ENCODE results near the gene ZNF524.

Gene ZNF524

DNA sequence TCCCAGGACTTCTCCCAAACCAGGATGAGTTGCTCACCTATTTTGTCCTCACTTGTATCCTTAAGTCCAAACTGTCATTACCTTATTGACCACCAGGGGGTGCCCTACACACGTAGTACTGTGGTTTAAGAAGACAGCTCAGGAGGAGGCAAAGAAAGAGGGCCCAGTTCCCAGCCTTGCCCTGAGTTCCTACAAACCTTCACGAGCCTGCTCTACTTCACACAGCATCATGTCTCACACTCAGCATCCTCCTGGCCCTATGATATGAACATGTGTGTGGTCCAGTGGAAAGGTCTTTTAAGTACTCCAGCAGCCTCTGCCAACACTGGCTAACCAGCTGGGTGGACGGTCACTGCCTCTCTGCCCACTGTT, 32.4 kb downstream of the ZNF524 start:
- no peak overlapping the region for H3K23ac ChIP-seq (ENCODE audit: low read length)
- H2BK15ac ChIP-seq (replicated peaks; ENCODE audit: low read depth) = no peak overlapping the region
- peaks cover 6% of the 10 kb centered on the region for H3K4me1 ChIP-seq (ENCODE audit: control insufficient read depth, low read depth, low read length)
- H3K27ac ChIP-seq (ENCODE audit: low read depth, low read length) = no peak overlapping the region
- peaks cover 14% of the 10 kb centered on the region for H3K79me2 ChIP-seq (ENCODE audit: control insufficient read depth, insufficient read depth, low read length)
- peak; percentile 96 for DNase-seq
- H4K8ac ChIP-seq (ENCODE audit: low read depth, low read length) = no peak overlapping the region
- H3K56ac ChIP-seq (ENCODE audit: low read length) = peak overlapping the region; percentile 65
- H2AK5ac ChIP-seq (ENCODE audit: low read length) = no peak overlapping the region
- H3K18ac ChIP-seq (ENCODE audit: low read length) = no peak overlapping the region
- no peak overlapping the region for H3K4me2 ChIP-seq (ENCODE audit: low read length)
- H3K9ac ChIP-seq (ENCODE audit: low read length) = no peak overlapping the region
- H3K4me3 ChIP-seq (ENCODE audit: low read length) = no peak overlapping the region
- H4K5ac ChIP-seq (ENCODE audit: low read length) = no peak overlapping the region
- no peaks in the 10 kb centered on the region for H3K36me3 ChIP-seq (ENCODE audit: control insufficient read depth, insufficient read depth, low read length)
- no peaks in the 10 kb centered on the region for H3K27me3 ChIP-seq (ENCODE audit: insufficient read depth, low read length, poor library complexity)
- no peak overlapping the region for H2BK120ac ChIP-seq (ENCODE audit: low read depth, low read length)
- no peak overlapping the region for H2BK5ac ChIP-seq (ENCODE audit: low read length)
- WGBS (ENCODE audit: extremely low coverage, insufficient coverage, low lambda C conversion rate) = no CpG with 5 or more reads among the region's 3 CpGs
- H3K4ac ChIP-seq (ENCODE audit: low read depth, low read length) = no peak overlapping the region
- H3K79me1 ChIP-seq (ENCODE audit: low read length) = peaks cover 15% of the 10 kb centered on the region

DNA sequence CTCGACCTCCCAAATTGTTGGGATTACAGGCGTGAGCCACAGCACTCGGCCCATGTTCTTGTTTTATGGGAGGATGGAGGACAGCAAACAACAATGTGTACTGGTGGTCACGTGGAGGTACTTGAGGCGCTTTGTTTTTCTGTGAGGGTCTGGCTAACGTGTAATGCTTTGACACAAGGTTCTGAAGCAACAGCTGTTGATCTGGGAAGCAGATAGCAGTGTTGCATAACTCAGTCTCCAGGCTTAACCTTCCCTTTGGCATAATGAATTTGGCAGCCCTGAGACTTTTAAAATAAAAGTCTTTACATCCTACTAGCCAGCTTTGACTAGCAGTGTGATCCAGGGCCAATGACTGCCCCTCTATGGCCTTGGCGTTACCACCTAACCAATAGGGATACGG, 33.8 kb downstream of the ZNF524 start:
- Histone ChIP-seq H3K4ac (ENCODE audit: low read depth, low read length) (no peak overlapping the region), H3K27me3 (ENCODE audit: insufficient read depth, low read length, poor library complexity) (no peaks in the 10 kb centered on the region), H3K56ac (ENCODE audit: low read length) (no peak overlapping the region), H2BK15ac (replicated peaks; ENCODE audit: low read depth) (no peak overlapping the region), H3K4me1 (ENCODE audit: control insufficient read depth, low read depth, low read length) (peaks cover 6% of the 10 kb centered on the region), H2BK120ac (ENCODE audit: low read depth, low read length) (no peak overlapping the region), H3K23ac (ENCODE audit: low read length) (no peak overlapping the region), H4K8ac (ENCODE audit: low read depth, low read length) (no peak overlapping the region), H3K79me2 (ENCODE audit: control insufficient read depth, insufficient read depth, low read length) (peaks cover 16% of the 10 kb centered on the region), H3K79me1 (ENCODE audit: low read length) (peaks cover 18% of the 10 kb centered on the region), H3K36me3 (ENCODE audit: control insufficient read depth, insufficient read depth, low read length) (no peaks in the 10 kb centered on the region), H3K4me2 (ENCODE audit: low read length) (no peak overlapping the region), H3K18ac (ENCODE audit: low read length) (no peak overlapping the region), H3K4me3 (ENCODE audit: low read length) (no peak overlapping the region), H3K27ac (ENCODE audit: low read depth, low read length) (no peak overlapping the region), H2BK5ac (ENCODE audit: low read length) (no peak overlapping the region), H2AK5ac (ENCODE audit: low read length) (no peak overlapping the region), H3K9ac (ENCODE audit: low read length) (no peak overlapping the region), H4K5ac (ENCODE audit: low read length) (peak overlapping the region; percentile 81)
- no CpG with 5 or more reads among the region's 8 CpGs for WGBS (ENCODE audit: extremely low coverage, insufficient coverage, low lambda C conversion rate)
- no peak for DNase-seq

DNA sequence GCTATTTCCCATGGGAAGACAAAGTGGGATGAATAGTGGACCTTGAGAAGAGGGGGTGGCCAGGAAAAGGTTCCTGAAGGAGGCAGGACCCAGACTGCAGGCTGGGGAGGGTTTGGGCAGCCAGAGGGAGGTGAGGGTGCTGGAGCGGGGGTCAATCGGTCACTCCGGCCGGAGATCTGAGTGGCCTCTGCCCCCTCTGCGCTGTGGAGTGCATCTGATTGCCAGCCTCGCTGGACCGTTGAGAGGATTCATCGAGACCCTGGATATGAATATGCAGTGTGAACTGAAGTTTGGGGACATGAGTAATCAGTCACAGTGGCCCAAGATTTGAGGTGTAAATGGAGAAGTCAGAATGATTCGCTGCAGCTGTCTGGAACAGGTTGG, 35.2 kb downstream of the ZNF524 start:
- H2BK5ac ChIP-seq (ENCODE audit: low read length) = no peak overlapping the region
- peak overlapping the region; percentile 97 for H3K9ac ChIP-seq (ENCODE audit: low read length)
- H3K27me3 ChIP-seq (ENCODE audit: insufficient read depth, low read length, poor library complexity) = no peaks in the 10 kb centered on the region
- H3K56ac ChIP-seq (ENCODE audit: low read length) = peak overlapping the region; percentile 94
- no peak overlapping the region for H4K8ac ChIP-seq (ENCODE audit: low read depth, low read length)
- no peak overlapping the region for H3K27ac ChIP-seq (ENCODE audit: low read depth, low read length)
- H3K4ac ChIP-seq (ENCODE audit: low read depth, low read length) = peak overlapping the region; percentile 75
- H2BK120ac ChIP-seq (ENCODE audit: low read depth, low read length) = no peak overlapping the region
- H2AK5ac ChIP-seq (ENCODE audit: low read length) = peak overlapping the region; percentile 4
- H3K4me3 ChIP-seq (ENCODE audit: low read length) = peak overlapping the region; percentile 90
- no CpG with 5 or more reads among the region's 9 CpGs for WGBS (ENCODE audit: extremely low coverage, insufficient coverage, low lambda C conversion rate)
- peaks cover 18% of the 10 kb centered on the region for H3K79me1 ChIP-seq (ENCODE audit: low read length)
- peaks cover 8% of the 10 kb centered on the region for H3K4me1 ChIP-seq (ENCODE audit: control insufficient read depth, low read depth, low read length)
- DNase-seq = no peak
- H2BK15ac ChIP-seq (replicated peaks; ENCODE audit: low read depth) = no peak overlapping the region
- H3K79me2 ChIP-seq (ENCODE audit: control insufficient read depth, insufficient read depth, low read length) = peaks cover 16% of the 10 kb centered on the region
- H3K36me3 ChIP-seq (ENCODE audit: control insufficient read depth, insufficient read depth, low read length) = no peaks in the 10 kb centered on the region
- peak overlapping the region; percentile 97 for H3K4me2 ChIP-seq (ENCODE audit: low read length)
- no peak overlapping the region for H3K18ac ChIP-seq (ENCODE audit: low read length)
- no peak overlapping the region for H3K23ac ChIP-seq (ENCODE audit: low read length)
- no peak overlapping the region for H4K5ac ChIP-seq (ENCODE audit: low read length)

DNA sequence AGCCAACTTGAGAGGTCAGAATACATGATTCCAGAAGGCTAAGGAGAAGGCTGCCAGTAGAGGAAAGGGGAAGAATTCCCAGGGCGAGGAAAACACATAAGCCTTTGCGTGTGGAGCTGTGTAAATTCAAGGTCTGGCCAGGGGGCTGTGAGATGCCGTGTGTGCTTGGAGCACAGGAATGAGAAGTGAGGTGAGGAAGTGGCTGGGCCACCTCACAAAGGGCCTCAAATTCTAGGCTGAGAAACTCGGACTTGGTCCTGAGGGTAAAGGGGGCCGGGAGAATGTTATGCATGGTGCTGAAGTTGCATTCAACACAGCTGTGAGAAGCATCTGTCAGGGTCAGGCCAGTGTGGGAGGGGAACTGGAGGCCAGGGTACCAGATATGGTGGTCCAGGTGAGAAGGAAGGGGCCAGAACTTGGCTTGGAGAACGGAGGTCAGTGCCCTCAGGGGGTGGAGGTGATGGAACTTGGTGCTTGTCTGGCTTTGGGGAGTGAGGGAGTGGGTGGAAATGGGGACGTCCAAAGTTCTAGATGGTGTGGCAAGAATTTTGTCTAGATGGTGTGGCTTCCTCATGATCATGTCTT, 35.9 kb downstream of the ZNF524 start:
- Histone ChIP-seq H3K27me3 (ENCODE audit: insufficient read depth, low read length, poor library complexity) (no peaks in the 10 kb centered on the region), H2BK5ac (ENCODE audit: low read length) (no peak overlapping the region), H2AK5ac (ENCODE audit: low read length) (no peak overlapping the region), H3K36me3 (ENCODE audit: control insufficient read depth, insufficient read depth, low read length) (no peaks in the 10 kb centered on the region), H3K4me2 (ENCODE audit: low read length) (peak overlapping the region; percentile 97), H3K4me1 (ENCODE audit: control insufficient read depth, low read depth, low read length) (peaks cover 8% of the 10 kb centered on the region), H3K18ac (ENCODE audit: low read length) (no peak overlapping the region), H3K56ac (ENCODE audit: low read length) (peak overlapping the region; percentile 1), H3K4me3 (ENCODE audit: low read length) (no peak overlapping the region), H3K23ac (ENCODE audit: low read length) (no peak overlapping the region), H2BK120ac (ENCODE audit: low read depth, low read length) (no peak overlapping the region), H4K5ac (ENCODE audit: low read length) (no peak overlapping the region), H2BK15ac (replicated peaks; ENCODE audit: low read depth) (no peak overlapping the region), H4K8ac (ENCODE audit: low read depth, low read length) (no peak overlapping the region), H3K27ac (ENCODE audit: low read depth, low read length) (no peak overlapping the region), H3K79me2 (ENCODE audit: control insufficient read depth, insufficient read depth, low read length) (peaks cover 16% of the 10 kb centered on the region), H3K79me1 (ENCODE audit: low read length) (peaks cover 18% of the 10 kb centered on the region), H3K4ac (ENCODE audit: low read depth, low read length) (no peak overlapping the region), H3K9ac (ENCODE audit: low read length) (peak overlapping the region; percentile 97)
- no peak for DNase-seq
- WGBS (ENCODE audit: extremely low coverage, insufficient coverage, low lambda C conversion rate) = no CpG with 5 or more reads among the region's 7 CpGs

DNA sequence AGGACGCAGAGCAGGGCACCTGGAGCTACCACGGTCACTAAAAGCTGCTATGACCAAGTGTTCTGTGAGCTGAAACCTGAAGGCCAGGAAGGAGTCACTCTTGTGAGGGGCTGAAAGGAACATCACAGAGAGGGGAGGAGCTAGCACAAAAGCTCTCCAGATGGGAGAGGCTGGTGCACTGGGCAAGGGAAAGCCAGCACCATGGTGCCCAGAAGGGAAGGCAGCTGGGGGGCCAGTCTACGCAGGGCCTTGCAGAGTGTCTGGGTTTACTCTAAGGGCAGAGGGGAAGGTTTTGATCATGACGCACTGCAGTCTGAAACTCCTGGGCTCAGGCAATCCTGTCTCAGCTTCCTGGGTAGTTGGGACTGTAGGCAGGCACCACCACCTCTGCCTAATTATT, 36.6 kb downstream of the ZNF524 start:
- H3K18ac ChIP-seq (ENCODE audit: low read length) = no peak overlapping the region
- H3K4me2 ChIP-seq (ENCODE audit: low read length) = no peak overlapping the region
- H2AK5ac ChIP-seq (ENCODE audit: low read length) = no peak overlapping the region
- peaks cover 16% of the 10 kb centered on the region for H3K79me2 ChIP-seq (ENCODE audit: control insufficient read depth, insufficient read depth, low read length)
- peaks cover 8% of the 10 kb centered on the region for H3K4me1 ChIP-seq (ENCODE audit: control insufficient read depth, low read depth, low read length)
- H3K27ac ChIP-seq (ENCODE audit: low read depth, low read length) = no peak overlapping the region
- no CpG with 5 or more reads among the region's 4 CpGs for WGBS (ENCODE audit: extremely low coverage, insufficient coverage, low lambda C conversion rate)
- H3K36me3 ChIP-seq (ENCODE audit: control insufficient read depth, insufficient read depth, low read length) = no peaks in the 10 kb centered on the region
- no peak overlapping the region for H2BK5ac ChIP-seq (ENCODE audit: low read length)
- no peaks in the 10 kb centered on the region for H3K27me3 ChIP-seq (ENCODE audit: insufficient read depth, low read length, poor library complexity)
- no peak overlapping the region for H4K8ac ChIP-seq (ENCODE audit: low read depth, low read length)
- no peak overlapping the region for H3K23ac ChIP-seq (ENCODE audit: low read length)
- no peak overlapping the region for H2BK15ac ChIP-seq (replicated peaks; ENCODE audit: low read depth)
- peaks cover 18% of the 10 kb centered on the region for H3K79me1 ChIP-seq (ENCODE audit: low read length)
- no peak overlapping the region for H2BK120ac ChIP-seq (ENCODE audit: low read depth, low read length)
- H3K4ac ChIP-seq (ENCODE audit: low read depth, low read length) = no peak overlapping the region
- no peak overlapping the region for H4K5ac ChIP-seq (ENCODE audit: low read length)
- no peak for DNase-seq
- H3K4me3 ChIP-seq (ENCODE audit: low read length) = no peak overlapping the region
- H3K56ac ChIP-seq (ENCODE audit: low read length) = peak overlapping the region; percentile 30
- no peak overlapping the region for H3K9ac ChIP-seq (ENCODE audit: low read length)

DNA sequence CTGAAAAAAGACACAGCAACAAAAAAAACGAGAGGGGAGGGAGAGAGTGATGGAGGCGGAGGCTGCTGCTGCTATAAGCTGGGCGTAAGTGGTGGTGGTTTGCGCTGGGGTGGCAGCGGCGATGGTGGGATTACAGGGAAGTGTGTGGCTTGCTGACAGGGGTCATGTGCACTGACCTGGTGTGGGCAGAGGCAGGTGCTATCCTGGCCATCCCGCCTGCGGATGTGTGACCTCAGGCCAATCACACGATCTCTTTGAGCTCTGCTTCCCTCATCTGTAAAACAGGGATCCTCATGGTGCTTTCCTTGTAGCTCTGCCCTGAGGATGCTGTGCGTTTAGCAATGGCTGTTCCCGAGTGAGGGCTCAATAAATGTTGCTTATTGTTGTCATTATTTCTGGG, 37.4 kb downstream of the ZNF524 start:
- no peak for DNase-seq
- H3K27ac ChIP-seq (ENCODE audit: low read depth, low read length) = no peak overlapping the region
- no peak overlapping the region for H3K23ac ChIP-seq (ENCODE audit: low read length)
- no peak overlapping the region for H4K5ac ChIP-seq (ENCODE audit: low read length)
- H2BK120ac ChIP-seq (ENCODE audit: low read depth, low read length) = no peak overlapping the region
- no peaks in the 10 kb centered on the region for H3K36me3 ChIP-seq (ENCODE audit: control insufficient read depth, insufficient read depth, low read length)
- no peak overlapping the region for H3K4me2 ChIP-seq (ENCODE audit: low read length)
- no peak overlapping the region for H2BK15ac ChIP-seq (replicated peaks; ENCODE audit: low read depth)
- H3K4me3 ChIP-seq (ENCODE audit: low read length) = no peak overlapping the region
- peaks cover 18% of the 10 kb centered on the region for H3K79me1 ChIP-seq (ENCODE audit: low read length)
- H3K18ac ChIP-seq (ENCODE audit: low read length) = no peak overlapping the region
- WGBS (ENCODE audit: extremely low coverage, insufficient coverage, low lambda C conversion rate) = no CpG with 5 or more reads among the region's 11 CpGs
- H2BK5ac ChIP-seq (ENCODE audit: low read length) = no peak overlapping the region
- peaks cover 8% of the 10 kb centered on the region for H3K4me1 ChIP-seq (ENCODE audit: control insufficient read depth, low read depth, low read length)
- no peak overlapping the region for H3K56ac ChIP-seq (ENCODE audit: low read length)
- H2AK5ac ChIP-seq (ENCODE audit: low read length) = no peak overlapping the region
- no peak overlapping the region for H4K8ac ChIP-seq (ENCODE audit: low read depth, low read length)
- peaks cover 16% of the 10 kb centered on the region for H3K79me2 ChIP-seq (ENCODE audit: control insufficient read depth, insufficient read depth, low read length)
- no peaks in the 10 kb centered on the region for H3K27me3 ChIP-seq (ENCODE audit: insufficient read depth, low read length, poor library complexity)
- H3K9ac ChIP-seq (ENCODE audit: low read length) = no peak overlapping the region
- no peak overlapping the region for H3K4ac ChIP-seq (ENCODE audit: low read depth, low read length)

Measured in mesendoderm (in vitro differentiated cells).